HG02588 (cell line): ENCODE results near the gene ABL2.
A peak's percentile ranks its signal among the peaks of the same experiment; 100 is the strongest.
"Not testable (repeated sequence)": the region's sequence is repeated elsewhere in the genome, so short reads cannot be mapped to it uniquely, and the experiment has no call there.

Source experiments
- ATAC-seq: cut with Tn5 transposase; IDR thresholded peaks from one replicate; pipeline ENCODE4 v1.9.1; 2021; ENCODE audit warnings: mild to moderate bottlenecking, moderate library complexity; ENCODE audit not compliant: unreplicated experiment

ABL2 gene

DNA sequence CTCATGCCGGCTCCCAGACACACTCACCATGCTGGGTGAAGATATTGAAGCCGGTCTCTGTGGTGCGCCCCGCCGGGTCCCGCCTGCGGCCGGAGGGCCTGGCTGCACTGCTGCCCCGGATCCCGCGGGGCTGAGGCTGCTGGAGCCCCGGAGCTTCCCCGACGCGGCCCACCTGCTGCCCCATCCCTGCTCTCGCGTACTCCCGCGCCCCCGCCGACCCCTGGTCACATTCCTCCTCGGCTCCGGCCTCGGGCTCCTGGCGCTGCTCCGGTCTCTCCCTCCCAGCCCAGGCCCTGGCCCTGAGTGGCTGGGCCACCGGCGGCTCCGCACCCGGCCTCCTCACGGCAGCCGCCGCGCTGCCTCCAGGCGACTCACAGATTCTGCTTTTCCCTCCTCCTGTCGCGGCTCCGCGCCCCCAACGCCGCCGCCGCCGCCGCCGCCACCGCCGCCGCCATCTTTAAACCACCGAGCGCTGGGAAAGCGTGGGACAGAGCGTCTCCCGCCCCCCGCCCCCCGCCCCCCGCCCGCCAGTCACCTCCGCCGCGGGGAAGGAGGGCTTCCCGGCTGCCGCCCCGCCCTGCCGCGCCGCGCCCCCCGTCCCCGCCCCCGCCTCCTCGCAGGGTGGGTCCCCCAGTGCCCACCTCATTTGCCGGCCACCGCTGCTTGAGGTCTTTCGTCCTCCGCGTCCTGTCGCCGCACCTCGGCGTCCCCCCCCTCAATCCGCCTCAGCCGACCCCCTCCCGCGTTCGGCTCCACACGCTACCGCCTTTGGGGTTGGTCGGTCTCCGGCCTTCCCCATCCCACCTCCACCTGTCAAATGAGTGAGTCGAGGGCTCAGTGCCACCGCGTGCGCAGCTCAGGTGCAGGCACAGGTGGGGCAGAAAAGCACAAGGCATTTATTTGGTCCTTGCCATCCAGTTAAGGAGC is at the start of gene ABL2:
ABL2 (minus strand) TSS at position 464 of the 927 bp plus-strand sequence; CDS start at position 184, 280 bp downstream.
- ATAC-seq: peak; percentile 58

DNA sequence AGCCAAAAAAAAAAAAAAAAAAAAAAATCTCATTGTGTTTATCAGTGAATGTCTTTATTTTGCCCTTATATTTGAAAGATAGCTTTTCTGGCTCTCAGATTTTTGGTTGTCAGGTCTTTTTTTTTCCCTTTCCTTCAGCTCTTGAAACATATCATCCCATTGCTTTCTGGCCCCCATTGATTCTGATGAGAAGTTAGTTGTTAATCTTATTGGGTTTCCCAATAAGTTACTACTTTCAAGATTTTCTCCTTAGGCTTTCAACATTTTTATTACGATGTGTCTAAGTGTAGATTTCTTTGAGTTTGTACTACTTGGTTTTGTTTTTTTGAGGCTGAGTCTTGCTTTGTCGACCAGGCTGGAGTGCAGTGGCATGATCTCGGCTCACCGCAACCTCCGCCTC is 49.4 kb upstream of the ABL2 start:
- ATAC-seq: no peak

DNA sequence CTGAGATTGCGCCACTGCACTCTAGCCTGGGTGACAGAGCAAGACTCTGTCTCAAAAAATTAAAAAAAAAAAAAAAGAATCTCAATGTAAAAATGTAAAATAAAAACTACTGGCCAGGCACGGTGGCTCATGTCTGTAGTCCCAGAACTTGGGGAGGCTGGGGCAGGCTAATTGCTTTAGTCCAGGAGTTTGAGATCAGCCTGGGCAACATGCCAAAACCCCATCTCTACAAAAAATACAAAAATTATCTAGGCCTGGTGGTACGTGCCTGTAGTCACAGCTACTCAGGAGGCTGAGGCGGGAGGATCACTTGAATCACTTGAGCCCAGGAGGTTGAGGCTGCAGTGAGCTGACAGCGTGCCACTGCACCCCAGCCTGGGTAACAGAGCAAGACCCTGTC is 44.9 kb upstream of the ABL2 start:
- ATAC-seq: not testable (repeated sequence)

DNA sequence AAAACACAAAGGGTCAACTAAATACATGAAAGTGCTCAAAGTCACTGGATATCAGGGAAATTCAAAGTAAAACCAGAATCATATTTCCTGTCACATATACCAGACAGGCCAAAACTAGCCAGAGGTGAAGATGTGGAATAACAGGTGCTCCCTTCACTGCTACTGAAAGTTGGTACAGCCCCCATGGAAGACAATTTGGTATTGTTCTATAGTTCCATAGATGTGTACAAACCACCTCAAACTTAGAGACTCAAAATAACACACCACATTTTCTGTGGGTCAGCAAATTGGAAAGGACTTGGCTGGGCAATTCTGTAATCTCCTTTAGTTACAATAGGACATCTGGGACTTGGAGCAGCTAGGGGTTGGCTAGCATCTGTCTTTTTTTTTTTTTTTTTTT is 39.6 kb upstream of the ABL2 start:
- no peak for ATAC-seq

DNA sequence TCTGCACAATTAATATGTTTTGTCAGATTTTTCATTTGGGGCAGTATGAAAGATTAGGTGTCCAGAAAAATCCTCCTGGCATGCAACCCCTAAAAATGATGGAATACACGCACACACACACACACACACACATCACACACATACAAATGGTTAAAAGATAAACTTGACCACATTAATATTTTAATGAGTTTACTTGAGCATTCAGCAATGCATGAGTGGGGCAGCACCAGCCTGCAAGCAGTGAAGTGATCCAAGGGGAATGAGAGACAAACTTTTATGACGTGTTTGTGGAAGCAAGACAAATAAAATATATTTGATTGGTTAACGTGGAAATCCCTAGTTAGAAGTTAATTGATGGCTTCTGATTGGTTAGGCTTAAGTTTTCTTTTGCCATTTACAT is 35.0 kb upstream of the ABL2 start:
- no peak for ATAC-seq

DNA sequence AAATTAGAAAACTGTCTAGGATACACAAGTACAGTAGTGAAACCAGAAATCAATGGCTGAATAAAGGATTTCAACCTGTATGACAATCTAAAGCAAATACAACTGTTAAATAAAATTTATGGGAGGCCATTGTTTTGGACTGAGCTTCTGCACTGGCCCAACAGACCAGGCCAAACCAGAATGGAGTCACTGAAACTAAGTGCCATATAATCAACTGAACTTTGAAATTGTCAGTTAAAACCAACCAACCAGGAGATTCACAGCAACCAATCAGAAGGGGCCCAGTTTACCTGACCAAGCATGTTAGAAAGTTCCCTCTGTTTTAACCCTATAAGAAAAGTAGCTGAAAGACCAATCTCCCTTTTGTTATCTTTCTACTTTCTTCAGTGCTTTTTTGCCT is 33.6 kb upstream of the ABL2 start:
- ATAC-seq: no peak

DNA sequence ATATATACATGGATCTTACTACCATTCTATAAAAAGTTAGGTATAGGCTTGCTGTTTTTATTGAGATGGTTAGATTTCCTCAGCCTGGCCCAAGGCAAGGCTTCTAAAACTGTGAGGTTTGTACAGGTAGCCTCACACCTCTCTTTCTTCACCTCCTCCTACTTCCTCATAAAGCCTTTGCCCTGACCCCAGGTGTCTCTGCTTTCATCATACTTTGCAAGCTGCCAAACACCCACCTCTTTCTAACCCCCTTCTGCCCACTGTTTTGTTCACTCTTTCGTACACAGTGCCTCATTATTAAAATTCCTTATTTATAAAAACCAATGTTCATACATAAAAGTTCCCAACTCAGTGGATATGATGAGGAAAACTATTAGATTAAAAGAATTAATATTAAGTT is 32.7 kb upstream of the ABL2 start:
- ATAC-seq: no peak

DNA sequence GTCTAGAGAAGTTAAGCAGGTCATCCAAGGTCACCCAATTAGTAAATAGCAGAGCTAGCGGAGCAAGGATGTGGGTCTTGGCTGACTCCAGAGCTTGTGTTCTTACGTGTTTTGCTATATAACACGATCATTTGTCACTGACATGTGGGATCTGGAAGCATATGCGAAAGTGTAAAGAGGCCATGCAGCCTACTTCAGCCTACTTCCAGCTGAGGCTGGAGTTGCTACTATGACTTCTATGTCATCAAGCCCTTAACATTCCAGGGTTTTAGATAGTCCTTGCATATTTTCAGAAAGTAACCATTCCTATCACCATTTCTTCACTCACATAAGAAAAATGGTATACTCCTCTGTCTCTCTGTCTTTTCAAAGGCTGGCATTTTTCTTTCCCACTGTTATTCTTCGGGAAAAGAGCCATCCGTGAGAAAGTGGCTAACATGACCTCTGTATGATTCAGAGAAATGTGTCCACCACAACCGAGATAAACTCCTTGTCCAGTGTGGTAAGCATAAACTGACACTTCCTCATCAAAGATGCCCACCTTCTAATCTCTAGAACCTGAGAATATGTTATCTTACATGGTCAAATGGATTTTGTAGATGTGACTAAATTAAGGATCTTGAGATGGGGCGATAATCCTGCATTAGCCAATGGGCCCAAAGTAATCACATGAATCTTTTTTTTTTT is 24.0 kb upstream of the ABL2 start:
- ATAC-seq: no peak

DNA sequence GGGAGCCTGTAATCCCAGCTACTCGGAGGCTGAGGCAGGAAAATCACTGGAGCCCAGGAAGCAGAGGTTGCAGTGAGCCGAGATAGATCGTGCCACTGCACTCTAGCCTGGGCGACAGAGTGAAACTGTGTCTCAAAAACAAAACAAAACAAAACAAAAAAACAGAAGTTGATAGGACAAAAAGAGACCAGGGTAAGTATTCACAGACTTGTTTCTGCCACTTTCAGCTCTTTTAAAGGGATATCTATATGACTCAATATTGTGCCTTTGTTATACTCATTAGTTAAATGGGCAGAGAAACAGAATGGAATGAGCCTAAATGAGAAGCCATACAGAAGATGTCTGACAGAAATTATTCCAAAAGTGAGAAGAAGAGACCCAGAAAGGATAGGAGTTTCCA is 23.1 kb upstream of the ABL2 start:
- ATAC-seq: no peak

DNA sequence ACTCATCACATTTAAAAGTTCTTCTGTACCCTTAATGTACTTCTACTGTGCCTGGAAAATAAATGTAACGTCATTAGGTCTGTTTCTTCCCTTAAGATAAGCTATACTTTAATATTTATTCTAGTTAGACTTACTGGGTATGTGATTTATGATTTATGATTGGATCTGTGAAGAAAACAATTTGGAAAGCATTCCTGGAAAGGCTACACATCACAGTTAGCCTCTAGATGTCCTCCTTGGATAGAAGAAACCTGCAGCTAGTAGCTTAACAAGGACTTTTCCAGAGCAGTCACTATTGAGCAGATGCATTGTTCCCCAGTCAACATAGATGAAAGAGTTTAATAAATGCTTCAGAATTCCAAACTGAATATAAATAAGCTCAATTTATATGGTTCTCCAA is 22.2 kb upstream of the ABL2 start:
- ATAC-seq: no peak

DNA sequence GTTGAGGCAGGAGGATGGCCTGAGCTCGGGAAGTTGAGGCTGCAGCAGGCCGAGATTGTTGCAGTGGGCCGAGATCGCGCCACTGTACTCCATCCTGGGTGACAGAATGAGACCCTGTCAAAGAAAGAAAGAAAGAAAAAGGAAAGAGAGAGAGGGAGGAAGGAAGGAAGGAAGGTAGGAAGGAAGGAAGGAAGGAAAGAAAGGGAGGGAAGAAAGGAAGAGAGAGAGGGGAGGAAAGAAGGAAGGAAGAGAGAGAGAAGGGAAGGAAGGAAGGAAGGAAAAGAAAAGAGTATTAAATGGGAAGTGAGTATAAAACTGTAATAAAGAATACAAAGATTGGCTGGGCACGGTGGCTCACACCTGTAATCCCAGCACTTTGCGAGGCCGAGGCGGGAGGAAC is 18.4 kb upstream of the ABL2 start:
- no peak for ATAC-seq

DNA sequence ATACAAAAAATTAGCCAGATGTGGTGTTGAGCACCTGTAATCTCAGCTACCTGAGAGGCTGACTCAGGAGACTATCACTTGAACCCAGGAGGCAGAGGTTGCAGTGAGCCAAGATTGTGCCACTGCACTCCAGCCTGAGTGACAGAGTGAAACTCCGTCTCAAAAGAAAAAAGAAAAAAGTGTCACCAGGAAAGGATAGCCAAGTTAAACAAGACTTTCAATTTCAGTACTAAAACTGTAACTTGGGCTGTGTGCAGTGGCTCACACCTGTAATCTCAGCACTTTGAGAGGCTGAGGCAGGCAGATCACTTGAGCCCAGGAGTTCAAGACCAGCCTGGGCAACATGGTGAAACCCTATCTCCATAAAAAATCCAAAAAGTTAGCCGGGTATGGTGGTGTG is 15.9 kb upstream of the ABL2 start:
- not testable (repeated sequence) for ATAC-seq

DNA sequence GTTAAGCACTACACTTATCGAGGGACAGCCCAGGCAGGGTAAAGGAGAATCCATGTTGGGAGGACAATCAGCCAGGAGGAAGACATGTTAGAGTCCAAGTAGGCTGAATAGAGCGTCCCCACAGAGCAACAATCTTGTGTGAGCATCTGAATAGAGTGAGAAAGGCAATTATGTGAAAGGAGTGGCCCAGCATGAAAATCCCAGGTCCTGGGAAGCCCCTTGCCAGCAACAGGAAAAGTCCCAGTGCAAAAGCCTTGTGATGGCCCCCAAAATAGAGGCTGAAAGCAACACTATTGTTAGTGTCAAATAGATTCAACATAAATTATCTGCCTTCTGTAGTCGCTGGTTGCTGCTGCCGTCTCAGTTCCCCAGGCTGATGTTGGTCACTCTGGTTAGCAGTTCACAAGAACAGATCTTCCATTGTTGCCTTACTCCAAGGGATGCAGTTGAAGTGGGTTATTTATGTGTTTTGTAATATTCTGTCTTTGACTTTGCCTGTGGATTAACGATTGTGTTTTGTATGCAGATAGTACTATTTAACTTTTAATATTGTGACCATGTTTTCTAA is 12.1 kb upstream of the ABL2 start:
- ATAC-seq: no peak

DNA sequence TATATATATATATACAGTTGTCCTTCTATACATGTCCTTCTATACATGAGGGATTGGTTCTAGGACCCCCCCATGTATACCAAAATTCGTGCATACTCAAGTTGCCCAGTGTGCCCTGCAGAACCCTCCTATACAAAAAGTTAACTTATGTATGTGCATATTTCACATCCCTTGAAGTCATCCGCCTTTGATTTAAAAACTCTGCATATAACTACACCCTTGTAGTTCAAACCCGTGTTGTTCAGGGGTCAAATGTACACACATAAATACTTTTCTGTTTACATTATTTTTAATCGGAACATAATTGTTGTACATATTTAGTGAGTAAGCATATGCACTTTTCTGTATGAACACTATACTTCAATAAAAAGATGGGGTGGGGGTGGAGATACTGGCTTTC is 7.7 kb upstream of the ABL2 start:
- ATAC-seq: no peak

DNA sequence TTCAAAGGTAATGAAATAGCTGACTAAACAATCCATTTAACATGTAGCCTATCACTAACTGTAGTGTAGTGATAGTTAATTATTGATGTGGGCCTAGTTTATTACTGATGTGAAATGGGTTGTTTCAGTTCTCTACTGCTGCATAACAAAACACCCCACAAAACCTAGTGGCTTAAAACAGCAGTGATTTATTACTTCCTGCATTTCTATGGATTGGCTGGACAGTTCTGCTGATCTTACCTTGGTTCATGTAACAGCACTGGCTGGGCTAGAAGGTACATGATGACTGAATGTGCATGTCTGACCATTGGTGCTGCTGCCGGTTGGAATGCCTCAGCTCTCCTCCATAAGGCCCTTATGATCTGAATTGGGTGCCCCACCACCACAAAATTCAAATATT is 5.4 kb upstream of the ABL2 start:
- no peak for ATAC-seq

DNA sequence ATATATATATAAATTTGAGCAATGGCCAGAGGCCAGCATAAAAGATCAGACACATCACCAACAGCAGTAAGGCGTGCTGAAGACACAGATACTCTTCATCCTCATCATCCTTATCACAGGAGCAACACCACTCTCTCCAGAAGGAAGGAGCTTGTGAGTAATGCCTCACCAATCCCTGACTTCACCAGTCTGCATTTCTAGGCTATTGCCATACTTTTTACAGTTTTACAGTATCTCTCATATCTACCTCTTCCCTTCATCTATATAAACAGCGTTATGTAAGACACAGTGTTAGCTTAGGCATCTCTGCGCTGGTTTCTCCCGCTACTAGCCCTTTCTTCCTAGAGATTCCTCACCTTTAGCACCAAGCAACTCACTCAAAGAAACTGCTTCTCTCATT is 2.4 kb upstream of the ABL2 start:
- no peak for ATAC-seq

DNA sequence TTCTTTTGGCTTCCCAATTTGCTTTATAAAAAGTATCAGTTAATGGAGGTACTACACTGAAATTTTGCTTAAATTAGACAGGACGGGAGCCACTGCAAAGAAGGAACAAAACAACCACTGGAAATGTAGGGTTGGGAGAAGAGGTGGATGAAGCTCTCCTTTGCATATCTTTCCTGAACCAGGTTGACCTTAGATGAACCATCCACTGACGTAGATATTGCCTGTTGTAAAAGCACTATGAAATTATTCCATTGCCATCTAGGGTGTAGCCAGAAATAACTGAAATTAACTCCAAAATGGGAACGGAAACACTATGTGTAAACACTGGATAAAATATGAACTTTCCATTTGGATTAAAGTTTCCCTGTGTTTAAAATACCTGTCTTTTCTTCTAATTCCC is 1.2 kb upstream of the ABL2 start:
- no peak for ATAC-seq

DNA sequence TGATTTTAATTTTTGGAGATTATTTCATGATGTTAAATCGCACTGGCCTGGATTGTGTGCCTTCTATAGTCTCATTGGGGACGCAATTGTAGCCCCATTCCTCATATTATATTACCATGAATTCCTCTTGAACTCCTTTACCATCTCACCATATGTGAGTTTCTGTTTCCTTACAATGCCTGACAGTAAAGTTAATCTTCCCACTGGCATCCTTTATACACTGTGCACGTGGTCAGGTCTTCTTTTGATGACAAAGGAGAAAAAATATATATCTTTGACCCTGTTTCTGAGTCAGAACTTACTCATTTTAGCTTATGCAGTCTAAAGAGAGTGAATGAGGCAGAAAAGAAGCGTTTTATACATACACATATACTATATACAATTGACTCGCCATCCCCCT is 774 bp upstream of the ABL2 start:
- ATAC-seq: no peak

DNA sequence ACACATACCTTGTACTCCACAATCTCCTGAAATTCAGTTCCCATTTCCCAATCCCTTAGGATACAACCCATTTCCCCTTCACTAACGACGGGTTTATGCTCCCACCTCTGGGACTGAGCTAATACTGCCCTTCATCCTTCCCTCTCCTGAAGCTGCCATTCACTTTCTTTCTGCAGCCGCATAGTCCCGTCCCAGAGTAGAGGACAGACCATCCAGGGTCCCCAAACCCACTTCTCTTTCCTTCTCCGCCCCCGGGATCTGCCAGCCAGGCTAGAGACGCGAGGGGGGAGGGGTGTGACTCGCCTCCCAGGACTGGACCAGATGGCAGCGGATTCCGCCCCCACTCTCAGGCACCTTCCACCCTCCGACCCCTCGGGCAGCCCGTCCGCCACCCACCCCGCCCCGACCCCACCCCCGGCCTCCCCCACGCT is 679 bp downstream of the ABL2 start:
- ATAC-seq: no peak

DNA sequence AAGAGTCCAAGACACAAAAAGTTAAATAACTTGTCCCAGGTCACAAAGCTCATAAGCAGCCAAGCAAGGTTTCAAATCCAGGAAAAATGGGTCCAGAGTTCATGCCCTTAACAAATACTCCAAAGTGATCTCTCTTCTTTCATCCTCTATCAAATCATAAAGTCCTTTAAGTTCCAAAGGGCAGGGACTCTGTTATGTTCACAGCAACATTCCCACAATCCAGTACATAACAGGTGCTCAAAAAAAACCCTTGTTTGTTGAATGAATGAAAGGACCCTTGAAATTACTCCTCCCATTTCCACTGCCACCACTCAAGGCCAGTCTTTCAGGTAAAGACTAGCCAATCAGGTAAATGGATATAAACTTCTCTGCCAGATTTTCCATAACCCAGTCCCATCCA is 2.7 kb downstream of the ABL2 start:
- ATAC-seq: no peak

DNA sequence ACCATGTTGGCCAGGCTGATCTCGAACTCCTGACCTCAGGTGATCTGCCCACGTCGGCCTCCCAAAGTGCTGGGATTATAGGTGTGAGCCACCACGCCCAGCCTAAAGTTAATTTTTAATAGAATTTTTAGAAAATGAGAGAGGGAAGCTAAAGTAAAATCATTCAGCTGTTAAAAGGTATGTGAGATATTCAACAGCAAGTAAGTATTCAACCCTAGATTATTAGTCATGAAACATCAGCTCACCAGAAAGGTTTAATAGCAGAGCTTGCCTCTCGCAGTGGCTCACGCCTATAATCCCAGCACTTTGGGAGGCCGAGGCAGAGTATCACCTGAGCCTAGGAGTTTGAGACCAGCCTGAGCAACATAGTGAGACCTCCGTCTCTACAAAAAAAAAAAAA is 5.0 kb downstream of the ABL2 start:
- not testable (repeated sequence) for ATAC-seq

DNA sequence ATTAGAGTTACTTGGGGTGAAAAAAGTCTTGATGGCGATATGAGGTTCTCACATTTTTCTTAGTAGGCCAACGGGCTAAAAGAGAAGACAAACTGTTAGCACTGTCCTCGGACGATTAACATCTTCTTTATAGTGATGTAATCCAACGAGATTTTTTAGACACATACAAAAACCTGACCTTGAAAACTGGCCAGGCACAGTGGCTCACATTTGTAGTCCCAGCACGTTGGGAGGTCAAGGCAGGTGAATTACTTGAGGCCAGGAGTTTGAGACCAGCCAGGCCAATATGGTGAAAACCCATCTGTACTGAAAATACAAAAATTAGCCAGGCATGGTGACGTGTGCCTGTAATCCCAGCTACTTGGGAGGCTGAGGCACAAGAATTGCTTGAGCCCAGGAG is 8.4 kb downstream of the ABL2 start:
- ATAC-seq: not testable (repeated sequence)
